Thyroid gland (tissue), 4 donors: Measurements from ENCODE around the gene RETN. TPM values are rescaled to one million over a fixed set of nuclear protein-coding genes. Genes with fewer than 3 reads are reported as not detected.
A peak's percentile ranks its signal among the peaks of the same experiment; 100 is the strongest.

Source experiments
- DNase-seq, 2 donors: peaks; one replicate each; pipeline ENCODE4 v3.0.0-alpha.2; 2019
- H3K27ac ChIP-seq, 3 donors: fragments of 200-600 bp; sonication (generic); 1 replicate in 2 of 3; 2 replicates in 1 of 3; pipeline ENCODE4 v1.5.1; 2016 to 2019; ENCODE audit warnings: mild to moderate bottlenecking in 1 of 3, moderate library complexity in 1 of 3
- H3K27me3 ChIP-seq: fragments of 200-600 bp; sonication (generic); one replicate; pipeline ENCODE4 v1.5.1; 2019
- H3K36me3 ChIP-seq, 2 donors: fragments of 200-600 bp; sonication (generic); one replicate each; pipeline ENCODE4 v1.5.1; 2016 to 2019
- H3K4me1 ChIP-seq, 2 donors: fragments of 200-600 bp; sonication (generic); one replicate each; pipeline ENCODE4 v1.5.1; 2017 to 2019
- H3K4me3 ChIP-seq, 3 donors: fragments of 200-600 bp; sonication (generic); replicated peaks in 1 of 3; 1 replicate in 2 of 3; 2 replicates in 1 of 3; pipeline ENCODE4 v1.5.1; 2016; ENCODE audit warnings: mild to moderate bottlenecking in 1 of 3
- H3K9me3 ChIP-seq: fragments of 200-600 bp; sonication (generic); one replicate; pipeline ENCODE4 v1.5.1; 2017
- CTCF ChIP-seq, 6 experiments: fragments of 200-600 bp in 3 of 6; fragments of 450-650 bp in 3 of 6; sonication (generic) in 3 of 6; IDR thresholded peaks; one replicate each; pipeline ENCODE4 v1.5.1; 2016 to 2019; ENCODE audit warnings: antibody characterized with exemption in 6 of 6, mild to moderate bottlenecking in 2 of 6, inconsistent platforms in 1 of 6, moderate library complexity in 1 of 6
- POLR2A ChIP-seq, 2 donors: fragments of 450-650 bp; IDR thresholded peaks; one replicate each; pipeline ENCODE4 v1.6.1; 2017; ENCODE audit warnings: antibody characterized with exemption in 2 of 2, mild to moderate bottlenecking in 2 of 2, moderate library complexity in 1 of 2
- WGBS, 2 donors: methylation state at CpG; one replicate each; pipeline ENCODE4 v1.1.5; 2017; 5-methylcytosine and 5-hydroxymethylcytosine counted together
- intact Hi-C: fragments of 100-400 bp; cut with DNase I; formaldehyde crosslinking; loops from one replicate; pipeline ENCODE4 v1.15.1; 2023
- total RNA-seq, 4 donors: library from RNA; depleted of rRNA; stranded (reverse); fragments of >200 nt; gene quantifications; one replicate each; pipeline ENCODE4 v1.2.3, GENCODE V29; 2016

Gene RETN
- total RNA-seq, 4 donors from 2014 or later = not detected

- no peaks in the 10 kb centered on the region for H3K9me3 ChIP-seq
- WGBS, 2 donors = 54 to 56% methylated on average over 22 of the region's 22 CpGs
- no peaks in the 10 kb centered on the region for H3K27me3 ChIP-seq
- no peak overlapping the region for H3K27ac ChIP-seq
- intact Hi-C loops = loop anchor here (2.0 to 10.0 kb wide), 3 partner anchors 43 to 115 kb away; partner anchors contain the start of gene STXBP2
- H3K36me3 ChIP-seq = peaks cover 0 to 10% of the 10 kb centered on the region in 2 donors
- no peak for DNase-seq
- H3K4me3 ChIP-seq = peak overlapping the region in 1 of 3 donors; percentile 84
- TF ChIP-seq POLR2A (IDR thresholded peaks at IDR 0.05) (no peak), CTCF (IDR thresholded peaks at IDR 0.05) (no peak)
- peaks cover 6 to 9% of the 10 kb centered on the region in 2 donors for H3K4me1 ChIP-seq
Measured at GRCh38 chr19:7679771-7680605, 11.1 kb downstream of the RETN start.

GRCh38 chr19:7680606-7681339, 11.9 kb downstream of the RETN start, which contains the start of gene TRAPPC5:
TSS of gene TRAPPC5 (plus strand) at chr19:7680833. CDS start at chr19:7682254, 1,421 bp downstream.
- WGBS, 2 donors = 1 to 3% methylated on average over 10 to 21 of the region's 79 CpGs
- DNase-seq = peak; percentile 81 to 82
- intact Hi-C loops = loop anchor here (2.0 to 10.0 kb wide), 3 partner anchors 43 to 114 kb away; partner anchors contain the start of gene STXBP2
- Histone ChIP-seq H3K27me3 (no peaks in the 10 kb centered on the region), H3K4me3 (peak within 1 kb of the TSS; percentile 84 to 99 (median 96)), H3K27ac (peak within 1 kb of the TSS; percentile 54 to 86 (median 66)), H3K36me3 (peaks cover 0 to 10% of the 10 kb centered on the region in 2 donors), H3K9me3 (no peaks in the 10 kb centered on the region), H3K4me1 (peaks cover 6 to 9% of the 10 kb centered on the region in 2 donors)
- peak; percentile 24 to 99 (median 98) for TF ChIP-seq CTCF (IDR thresholded peaks at IDR 0.05)
- peak in 1 of 2 donors; percentile 65 for TF ChIP-seq POLR2A (IDR thresholded peaks at IDR 0.05)

GRCh38 chr19:7681340-7682174, 12.7 kb downstream of the RETN start:
- Histone ChIP-seq H3K9me3 (no peaks in the 10 kb centered on the region), H3K27ac (peak overlapping the region in 2 of 3 donors; percentile 66 to 86), H3K27me3 (no peaks in the 10 kb centered on the region), H3K36me3 (peaks cover 0 to 10% of the 10 kb centered on the region in 2 donors), H3K4me1 (peaks cover 6 to 9% of the 10 kb centered on the region in 2 donors), H3K4me3 (peak overlapping the region; percentile 84 to 99 (median 96))
- 5 to 7% methylated on average over 37 to 43 of the region's 43 CpGs for WGBS, 2 donors
- intact Hi-C loops = loop anchor here (2.0 to 10.0 kb wide), 3 partner anchors 44 to 113 kb away; partner anchors contain the start of gene STXBP2
- peak; percentile 81 to 82 for DNase-seq
- peak in 4 of 6 experiments; percentile 41 to 60 (median 54) for TF ChIP-seq CTCF (IDR thresholded peaks at IDR 0.05)
- TF ChIP-seq POLR2A (IDR thresholded peaks at IDR 0.05) = no peak

DNA sequence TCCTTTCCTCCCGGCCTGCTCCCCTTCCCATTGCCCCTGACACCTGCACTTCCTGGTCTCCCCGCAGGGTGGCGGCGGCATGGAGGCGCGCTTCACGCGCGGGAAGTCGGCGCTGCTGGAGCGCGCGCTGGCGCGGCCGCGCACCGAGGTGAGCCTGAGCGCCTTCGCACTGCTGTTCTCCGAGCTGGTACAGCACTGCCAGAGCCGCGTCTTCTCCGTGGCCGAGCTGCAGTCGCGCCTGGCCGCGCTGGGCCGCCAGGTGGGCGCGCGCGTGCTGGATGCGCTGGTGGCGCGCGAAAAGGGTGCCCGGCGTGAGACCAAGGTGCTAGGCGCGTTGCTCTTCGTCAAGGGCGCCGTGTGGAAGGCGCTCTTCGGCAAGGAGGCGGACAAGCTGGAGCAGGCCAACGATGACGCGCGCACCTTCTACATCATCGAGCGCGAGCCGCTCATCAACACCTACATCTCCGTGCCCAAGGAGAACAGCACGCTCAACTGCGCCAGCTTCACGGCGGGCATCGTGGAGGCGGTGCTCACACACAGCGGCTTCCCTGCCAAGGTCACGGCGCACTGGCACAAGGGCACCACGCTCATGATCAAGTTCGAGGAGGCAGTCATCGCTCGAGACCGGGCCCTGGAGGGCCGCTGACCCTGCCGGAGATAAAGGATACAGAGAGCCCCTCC, 13.5 kb downstream of the RETN start:
- H3K9me3 ChIP-seq = no peaks in the 10 kb centered on the region
- TF ChIP-seq POLR2A (IDR thresholded peaks at IDR 0.05) = no peak
- TF ChIP-seq CTCF (IDR thresholded peaks at IDR 0.05) = no peak
- DNase-seq = no peak
- no peaks in the 10 kb centered on the region for H3K27me3 ChIP-seq
- no peak overlapping the region for H3K27ac ChIP-seq
- peaks cover 6 to 9% of the 10 kb centered on the region in 2 donors for H3K4me1 ChIP-seq
- peaks cover 0 to 10% of the 10 kb centered on the region in 2 donors for H3K36me3 ChIP-seq
- H3K4me3 ChIP-seq = peak overlapping the region in 1 of 3 donors; percentile 84
- WGBS, 2 donors = 87 to 88% methylated on average over 48 to 49 of the region's 74 CpGs
- intact Hi-C loops = loop anchor here (5.0 to 10.0 kb wide), 2 partner anchors 45 to 112 kb away; partner anchors contain the start of gene STXBP2
